Activated CD4-positive, alpha-beta T cell treated with anti-CD3 and anti-CD28 coated beads, Interleukin-2, amount 50 U/mL, for 1 hour (primary cell): Measurements from ENCODE around the gene LRCH4.

Experiments used
- DNase-seq: peaks from one replicate; pipeline ENCODE4 v3.0.0-alpha.2; 2020

Gene LRCH4

GRCh38 chr7:100585511-100586265 is at the start of gene LRCH4:
LRCH4 (minus strand) TSS chr7:100586129; CDS start chr7:100586100, 29 bp downstream.
- DNase-seq: peak; percentile 54

- DNase-seq: peak; percentile 47
Observed at GRCh38 chr7:100632951-100633717, 47.2 kb upstream of the LRCH4 start.

DNA sequence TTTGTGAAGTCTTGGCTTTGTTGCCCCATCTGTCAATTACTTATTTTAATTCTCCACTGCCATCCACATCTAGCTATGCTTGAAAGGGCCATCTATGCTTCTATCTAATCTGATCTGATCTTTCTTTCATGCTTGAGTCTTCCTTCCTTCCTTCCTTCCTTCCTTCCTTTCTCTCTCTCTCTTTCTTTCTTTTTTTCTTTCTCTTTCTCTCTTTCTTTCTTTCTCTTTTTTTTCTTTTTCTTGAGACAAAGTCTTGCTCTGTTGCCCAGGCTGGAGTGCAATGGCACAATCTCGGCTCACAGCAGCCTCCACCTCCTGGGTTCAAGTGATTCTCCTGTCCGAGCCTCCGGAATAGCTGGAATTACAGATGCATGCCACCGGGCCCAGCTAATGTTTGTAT is 44.1 kb upstream of the LRCH4 start:
- no peak for DNase-seq

DNA sequence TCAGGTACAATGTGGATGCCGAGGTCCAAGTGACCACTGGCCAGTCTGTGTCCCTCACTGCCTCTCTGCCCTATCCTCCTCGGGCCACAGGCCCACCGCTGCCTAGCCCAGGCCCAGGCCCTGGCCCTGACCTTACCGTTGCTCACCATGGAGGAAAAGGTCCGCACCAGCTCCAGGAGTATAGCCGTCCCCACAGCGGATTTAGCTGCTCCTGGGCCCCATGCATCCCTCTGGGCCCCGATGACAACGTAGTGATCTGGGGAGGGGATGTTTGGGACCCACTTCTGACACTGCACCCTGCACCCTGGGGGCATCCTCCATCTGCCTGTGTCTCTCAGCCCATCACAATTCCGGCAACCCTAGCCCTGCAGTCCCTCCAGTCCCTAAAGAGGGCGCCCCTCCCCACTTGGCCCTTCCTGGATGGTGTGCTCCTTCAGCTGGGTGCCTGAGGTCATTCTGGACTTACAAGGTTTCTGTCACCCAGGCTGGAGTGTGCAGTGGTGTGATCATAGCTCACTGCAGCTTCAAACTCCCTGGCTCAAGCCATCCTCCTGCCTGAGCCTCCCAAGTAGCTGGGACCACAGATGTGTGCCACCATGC is 43.3 kb upstream of the LRCH4 start:
- no peak for DNase-seq

GRCh38 chr7:100627238-100627549 is 41.3 kb upstream of the LRCH4 start:
- DNase-seq: no peak

- DNase-seq: peak; percentile 88
Observed at GRCh38 chr7:100626530-100627237, 40.8 kb upstream of the LRCH4 start.

- no peak for DNase-seq
Observed at GRCh38 chr7:100626055-100626454, 40.1 kb upstream of the LRCH4 start.

- DNase-seq: no peak
Observed at GRCh38 chr7:100623951-100624824, 38.3 kb upstream of the LRCH4 start.

DNA sequence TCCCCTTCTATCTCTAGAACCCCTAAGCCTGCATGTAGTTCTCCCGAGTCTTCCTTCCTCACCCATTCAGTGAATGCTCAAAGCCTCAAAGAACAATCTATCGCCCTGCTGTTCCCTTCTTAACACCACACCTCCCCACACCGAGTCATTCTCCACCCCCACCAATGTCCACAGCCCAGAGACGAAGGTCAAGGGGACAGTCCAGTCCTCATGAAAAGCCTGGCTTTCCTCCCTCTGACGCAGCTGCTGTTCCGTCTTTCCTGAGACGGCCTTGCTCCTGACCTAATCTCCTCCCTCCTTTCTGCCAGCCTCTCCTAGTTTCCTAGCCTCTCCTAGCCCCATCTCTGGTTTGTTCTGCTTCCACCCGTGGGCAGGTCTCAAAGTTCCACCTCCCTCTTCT is 35.6 kb upstream of the LRCH4 start:
- DNase-seq: no peak

GRCh38 chr7:100620804-100621203 is 34.9 kb upstream of the LRCH4 start:
- DNase-seq: no peak

DNA sequence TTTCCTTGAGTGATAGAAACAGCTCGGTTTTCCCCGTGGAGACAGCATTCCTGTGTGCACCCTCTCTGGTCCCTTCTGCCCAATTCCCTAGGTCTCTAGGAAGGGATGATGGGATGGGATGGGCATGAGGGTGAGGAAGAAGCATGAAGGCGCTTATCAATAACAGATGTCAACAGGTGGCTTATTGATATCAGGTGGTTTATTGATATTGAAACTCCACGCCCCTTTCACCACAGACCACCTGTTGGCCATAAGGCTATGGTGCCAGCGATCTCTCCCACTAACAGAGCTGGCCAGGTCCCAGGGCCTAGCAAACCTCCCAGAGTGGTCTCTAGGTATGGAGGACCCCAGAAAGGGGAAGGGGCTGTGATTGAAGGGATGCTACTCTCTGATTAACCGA is 34.3 kb upstream of the LRCH4 start:
- DNase-seq: no peak

DNA sequence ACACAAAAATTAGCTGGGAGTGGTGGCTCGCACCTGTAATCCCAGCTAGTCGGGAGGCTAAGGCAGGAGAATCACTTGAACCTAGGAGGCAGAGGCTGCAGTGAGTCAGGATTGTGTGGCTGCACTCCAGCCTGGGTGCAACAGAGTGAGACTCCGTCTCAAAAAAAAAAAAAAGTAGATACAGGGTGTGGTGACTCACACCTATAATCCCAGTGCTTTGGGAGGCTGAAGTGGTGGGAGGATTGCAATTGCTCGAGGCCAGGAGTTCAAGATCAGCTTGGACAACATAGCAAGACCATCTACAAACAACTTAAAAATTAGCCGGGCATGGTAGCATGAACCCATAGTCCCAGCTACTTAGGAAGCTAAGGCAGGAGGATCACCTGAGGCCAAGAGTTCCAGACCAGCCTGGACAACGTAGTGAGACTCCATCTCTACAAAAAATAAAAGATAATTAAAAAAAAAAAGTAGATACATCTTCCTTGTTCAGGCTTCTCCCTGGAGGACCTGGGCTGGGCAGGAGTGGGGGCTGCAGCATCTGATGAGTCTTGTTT is 28.5 kb upstream of the LRCH4 start:
- no peak for DNase-seq

DNA sequence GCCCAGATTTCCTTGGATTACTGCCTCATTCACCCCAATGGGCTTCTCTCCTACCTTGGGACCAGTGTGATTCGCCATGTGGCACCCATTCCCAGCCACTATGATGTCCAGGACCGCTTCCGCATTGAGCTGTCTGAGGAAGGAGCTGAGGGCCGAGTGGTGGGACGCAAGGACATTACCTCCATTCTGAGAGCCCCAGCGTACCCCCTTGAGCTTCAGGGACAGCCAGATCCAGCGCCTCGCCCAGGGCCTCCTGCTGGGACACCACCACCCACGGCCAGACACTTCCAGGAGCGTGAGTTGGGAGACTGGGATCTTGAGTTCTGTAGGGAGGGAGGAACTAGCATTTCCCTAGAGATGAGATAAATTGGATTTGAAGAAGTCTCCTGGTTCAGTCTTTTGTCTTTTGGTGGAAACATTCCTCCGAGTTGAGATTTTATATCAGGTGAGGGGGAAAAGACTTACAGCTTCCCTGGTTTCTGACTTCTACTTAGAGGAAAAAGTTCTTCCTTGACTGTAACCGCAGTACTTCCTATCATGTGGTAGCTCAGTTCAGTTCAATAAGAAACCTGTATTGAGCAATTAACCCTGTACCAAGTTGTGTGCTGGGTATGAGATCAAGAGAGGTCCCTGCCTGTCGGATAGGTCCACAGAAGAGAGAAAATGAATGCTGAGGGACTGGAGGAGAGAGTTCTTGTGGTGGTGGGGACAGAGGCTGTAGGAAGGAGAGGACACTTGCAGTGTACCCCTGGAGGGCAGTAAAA is 27.7 kb upstream of the LRCH4 start:
- no peak for DNase-seq

GRCh38 chr7:100612730-100613390 is 26.9 kb upstream of the LRCH4 start:
- no peak for DNase-seq

DNA sequence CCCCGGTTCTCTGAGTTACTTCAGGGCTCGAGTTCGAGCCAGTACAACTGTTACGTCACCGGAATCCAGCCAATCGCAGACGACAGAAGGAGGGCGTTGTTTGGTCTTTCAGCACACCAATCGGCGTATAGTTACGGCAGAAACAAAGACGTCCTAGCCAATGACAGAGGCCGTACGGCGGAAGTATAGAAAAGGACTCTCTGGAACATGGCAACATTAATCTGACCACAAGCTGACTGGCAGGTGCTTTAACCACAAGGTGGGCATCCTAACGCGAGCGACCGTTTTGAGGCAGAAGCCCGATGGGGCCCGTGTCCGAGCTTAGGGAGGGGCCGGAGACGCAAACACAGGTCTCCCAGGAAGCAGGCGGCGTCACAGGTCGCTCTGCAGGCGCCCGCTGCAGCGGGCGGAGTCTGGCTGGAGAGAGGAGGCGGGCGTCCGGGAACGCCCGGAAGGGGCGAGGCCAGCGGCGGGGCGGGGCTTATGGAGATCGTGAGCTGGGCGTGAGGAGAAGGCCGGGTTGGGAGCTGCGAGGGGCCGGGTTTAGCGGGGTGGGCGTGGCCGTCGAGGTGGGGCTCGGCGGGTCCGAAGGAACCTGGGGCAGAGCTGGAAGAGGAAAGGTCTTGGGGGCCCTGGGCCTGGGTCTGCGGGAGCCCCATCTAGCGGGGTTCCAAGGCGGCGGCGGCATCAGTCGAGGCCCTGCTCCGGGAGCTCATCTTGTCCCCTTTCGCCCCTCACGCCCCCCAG is 26.2 kb upstream of the LRCH4 start, which contains the start of gene MOSPD3:
MOSPD3 (plus strand) TSS at position 558 of the 747 bp plus-strand sequence. CDS start 252 bp downstream, outside the sequence.
- peak; percentile 97 for DNase-seq

- no peak for DNase-seq
Observed at GRCh38 chr7:100609958-100610357, 24.0 kb upstream of the LRCH4 start.

GRCh38 chr7:100607111-100607510 is 21.2 kb upstream of the LRCH4 start:
- DNase-seq: no peak

DNA sequence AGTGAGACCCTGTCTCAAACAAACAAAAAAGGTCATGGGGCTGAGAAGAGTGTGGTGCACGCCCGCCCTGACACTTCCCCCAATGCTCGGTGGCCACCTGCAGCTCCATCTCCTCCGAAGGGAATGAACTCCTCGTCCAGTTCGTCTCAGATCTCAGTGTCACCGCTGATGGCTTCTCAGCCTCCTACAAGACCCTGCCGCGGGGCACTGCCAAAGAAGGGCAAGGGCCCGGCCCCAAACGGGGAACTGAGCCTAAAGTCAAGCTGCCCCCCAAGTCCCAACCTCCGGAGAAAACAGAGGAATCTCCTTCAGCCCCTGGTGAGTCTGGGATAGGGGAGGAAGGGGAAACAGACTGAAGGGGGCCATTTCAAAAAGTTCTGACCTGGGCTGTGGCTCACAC is 20.4 kb upstream of the LRCH4 start:
- no peak for DNase-seq

GRCh38 chr7:100604976-100605911 is 19.3 kb upstream of the LRCH4 start:
- no peak for DNase-seq
